Breast epithelium (tissue), 3 donors: ENCODE results near the gene TANC1.

Experiments used
- CTCF ChIP-seq, 3 donors: fragments of 450-650 bp; IDR thresholded peaks; one replicate each; pipeline ENCODE4 v1.5.1; 2016 to 2017; ENCODE audit warnings: antibody characterized with exemption in 3 of 3, mild to moderate bottlenecking in 3 of 3, moderate library complexity in 3 of 3
- POLR2A ChIP-seq: fragments of 450-650 bp; IDR thresholded peaks from one replicate; pipeline ENCODE4 v1.6.1; 2016; ENCODE audit warnings: antibody characterized with exemption, mild to moderate bottlenecking, moderate library complexity

GRCh38 chr2:159124441-159124911 lies 156.0 kb downstream of the TANC1 start:
- TF ChIP-seq CTCF (IDR thresholded peaks at IDR 0.05), result no peak
- no peak for TF ChIP-seq POLR2A
